Osteoblast (primary cell): ENCODE measurements around the gene TBCA. TPM values are rescaled to one million over a fixed set of nuclear protein-coding genes. Genes with fewer than 3 reads are reported as not detected.
A peak's percentile ranks its signal among the peaks of the same experiment; 100 is the strongest.

Experiments used
- DNase-seq: peaks from one replicate; pipeline ENCODE4 v3.0.0; 2011; ENCODE audit warnings: low spot score, mixed read lengths; ENCODE audit not compliant: insufficient read length; ENCODE audit errors: missing footprints
- H2AFZ ChIP-seq: 2 replicates; pipeline ENCODE4 v1.6.0; 2011; ENCODE audit warnings: mild to moderate bottlenecking, low read length
- H3K27ac ChIP-seq: 2 replicates; pipeline ENCODE4 v1.5.1; 2011; ENCODE audit warnings: mild to moderate bottlenecking, low read depth, low read length, moderate library complexity
- H3K27me3 ChIP-seq: 2 replicates; pipeline ENCODE4 v1.6.0; 2012; ENCODE audit warnings: mild to moderate bottlenecking, control low read depth, inconsistent platforms, low read length, moderate library complexity; ENCODE audit not compliant: insufficient read depth
- H3K36me3 ChIP-seq: 2 replicates; pipeline ENCODE4 v1.5.1; 2011; ENCODE audit warnings: mild to moderate bottlenecking, low read length, control low read depth, moderate library complexity; ENCODE audit not compliant: insufficient read depth
- H3K4me1 ChIP-seq: 2 replicates; pipeline ENCODE4 v1.5.1; 2011; ENCODE audit warnings: mild to moderate bottlenecking, low read length, control low read depth, moderate library complexity; ENCODE audit not compliant: insufficient read depth
- H3K4me2 ChIP-seq: 2 replicates; pipeline ENCODE4 v1.6.0; 2011; ENCODE audit warnings: mild to moderate bottlenecking, low read length; ENCODE audit not compliant: insufficient read depth
- H3K4me3 ChIP-seq: fragments of 200-600 bp; sonication (generic); 3 replicates; pipeline ENCODE4 v1.5.1; 2012; ENCODE audit warnings: mild to moderate bottlenecking, low read length, inconsistent platforms; ENCODE audit not compliant: insufficient read depth
- H3K79me2 ChIP-seq: 2 replicates; pipeline ENCODE4 v1.6.0; 2012; ENCODE audit warnings: mild to moderate bottlenecking, low read length, control low read depth, inconsistent platforms; ENCODE audit not compliant: insufficient read depth
- H3K9me3 ChIP-seq: 2 replicates; pipeline ENCODE4 v1.5.1; 2011; ENCODE audit warnings: low read depth, low read length, control low read depth
- H4K20me1 ChIP-seq: 2 replicates; pipeline ENCODE4 v1.6.0; 2012; ENCODE audit warnings: mild to moderate bottlenecking, low read length, control low read depth; ENCODE audit not compliant: insufficient read depth
- CTCF ChIP-seq: IDR thresholded peaks from 2 replicates; pipeline ENCODE4 v1.5.1; 2011; ENCODE audit warnings: mild to moderate bottlenecking, low read depth, low read length, moderate library complexity; ENCODE audit errors: extremely low read depth
- total RNA-seq: library from RNA; depleted of rRNA; stranded (reverse); fragments of >200 nt; gene quantifications from 2 replicates; pipeline ENCODE4 v1.2.3, GENCODE V29; 2012

The TBCA gene
- total RNA-seq, 1 donor, result 113 TPM

- no peak for DNase-seq
- Histone ChIP-seq H3K4me2 (peak overlapping the region; percentile 93), H3K27ac (no peak overlapping the region), H3K27me3 (no peaks in the 10 kb centered on the region), H4K20me1 (peaks cover 54% of the 10 kb centered on the region), H3K9me3 (no peaks in the 10 kb centered on the region), H2AFZ (no peak overlapping the region), H3K36me3 (peaks cover 5% of the 10 kb centered on the region), H3K4me1 (peaks cover 21% of the 10 kb centered on the region), H3K79me2 (peaks cover 72% of the 10 kb centered on the region), H3K4me3 (no peak overlapping the region)
- TF ChIP-seq CTCF, result no peak
Observed at GRCh38 chr5:77773734-77774280, 2.3 kb downstream of the TBCA start.

- Histone ChIP-seq H3K4me1 (peaks cover 21% of the 10 kb centered on the region), H3K36me3 (peaks cover 13% of the 10 kb centered on the region), H3K27ac (no peak overlapping the region), H2AFZ (no peak overlapping the region), H3K79me2 (peaks cover 83% of the 10 kb centered on the region), H3K4me2 (no peak overlapping the region), H3K27me3 (no peaks in the 10 kb centered on the region), H3K4me3 (no peak overlapping the region), H3K9me3 (no peaks in the 10 kb centered on the region), H4K20me1 (peaks cover 59% of the 10 kb centered on the region)
- no peak for TF ChIP-seq CTCF
- no peak for DNase-seq
Observed at GRCh38 chr5:77772729-77773128, 3.4 kb downstream of the TBCA start.

GRCh38 chr5:77771452-77771851 is 4.7 kb downstream of the TBCA start:
- no peak overlapping the region for H3K27ac ChIP-seq
- no peak overlapping the region for H2AFZ ChIP-seq
- no peak for DNase-seq
- TF ChIP-seq CTCF, result no peak
- H3K4me1 ChIP-seq, result peaks cover 17% of the 10 kb centered on the region
- H3K4me3 ChIP-seq, result no peak overlapping the region
- peaks cover 95% of the 10 kb centered on the region for H3K79me2 ChIP-seq
- peaks cover 67% of the 10 kb centered on the region for H4K20me1 ChIP-seq
- H3K27me3 ChIP-seq, result no peaks in the 10 kb centered on the region
- peaks cover 14% of the 10 kb centered on the region for H3K36me3 ChIP-seq
- no peak overlapping the region for H3K4me2 ChIP-seq
- H3K9me3 ChIP-seq, result no peaks in the 10 kb centered on the region

GRCh38 chr5:77770293-77771005 is 5.7 kb downstream of the TBCA start:
- peaks cover 14% of the 10 kb centered on the region for H3K36me3 ChIP-seq

More at GRCh38 chr5:77770293-77771005, 5.7 kb downstream of the TBCA start:
- H3K4me2 ChIP-seq, result no peak overlapping the region
- no peaks in the 10 kb centered on the region for H3K27me3 ChIP-seq
- no peaks in the 10 kb centered on the region for H3K9me3 ChIP-seq
- no peak for TF ChIP-seq CTCF
- peaks cover 16% of the 10 kb centered on the region for H3K4me1 ChIP-seq
- peaks cover 96% of the 10 kb centered on the region for H3K79me2 ChIP-seq
- H4K20me1 ChIP-seq, result peaks cover 69% of the 10 kb centered on the region
- no peak for DNase-seq
- H3K4me3 ChIP-seq, result no peak overlapping the region
- H3K27ac ChIP-seq, result no peak overlapping the region
- no peak overlapping the region for H2AFZ ChIP-seq
